AG10803 (cell line): ENCODE measurements around the gene ANO7.
A peak's percentile ranks its signal among the peaks of the same experiment; 100 is the strongest.

Experiments
- DNase-seq: peaks from one replicate; pipeline ENCODE4 v3.0.0; 2010; ENCODE audit warnings: low read depth
- H3K4me3 ChIP-seq: 2 replicates; pipeline ENCODE4 v1.5.1; 2011; ENCODE audit warnings: mild to moderate bottlenecking, low read length, control low read depth
- CTCF ChIP-seq: conservative IDR thresholded peaks from 2 replicates; pipeline ENCODE4 v1.5.1; 2011; ENCODE audit warnings: mild to moderate bottlenecking, low read length, control low read depth, inconsistent platforms

The ANO7 gene

DNA sequence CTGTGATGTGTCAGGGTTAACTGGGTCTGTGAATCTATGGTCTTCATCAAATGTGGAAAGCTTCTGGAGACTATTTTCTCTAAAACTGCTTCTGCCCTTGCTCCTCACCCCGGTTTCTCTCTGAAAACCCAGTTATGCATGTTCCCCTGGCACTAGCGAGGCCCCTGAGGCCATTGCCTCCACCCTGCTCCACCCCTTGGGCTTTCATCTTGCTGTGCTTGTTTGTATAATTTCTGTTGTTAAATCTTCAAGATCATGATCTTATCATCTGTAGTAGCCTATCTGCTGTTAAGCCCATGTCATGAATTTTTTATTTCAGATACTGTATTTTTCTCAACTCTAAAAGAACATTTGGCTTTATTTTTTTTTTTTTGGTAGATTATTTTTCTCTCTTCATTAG, 14.9 kb upstream of the ANO7 start:
- no peak for TF ChIP-seq CTCF
- no peak overlapping the region for H3K4me3 ChIP-seq
- DNase-seq, result no peak

DNA sequence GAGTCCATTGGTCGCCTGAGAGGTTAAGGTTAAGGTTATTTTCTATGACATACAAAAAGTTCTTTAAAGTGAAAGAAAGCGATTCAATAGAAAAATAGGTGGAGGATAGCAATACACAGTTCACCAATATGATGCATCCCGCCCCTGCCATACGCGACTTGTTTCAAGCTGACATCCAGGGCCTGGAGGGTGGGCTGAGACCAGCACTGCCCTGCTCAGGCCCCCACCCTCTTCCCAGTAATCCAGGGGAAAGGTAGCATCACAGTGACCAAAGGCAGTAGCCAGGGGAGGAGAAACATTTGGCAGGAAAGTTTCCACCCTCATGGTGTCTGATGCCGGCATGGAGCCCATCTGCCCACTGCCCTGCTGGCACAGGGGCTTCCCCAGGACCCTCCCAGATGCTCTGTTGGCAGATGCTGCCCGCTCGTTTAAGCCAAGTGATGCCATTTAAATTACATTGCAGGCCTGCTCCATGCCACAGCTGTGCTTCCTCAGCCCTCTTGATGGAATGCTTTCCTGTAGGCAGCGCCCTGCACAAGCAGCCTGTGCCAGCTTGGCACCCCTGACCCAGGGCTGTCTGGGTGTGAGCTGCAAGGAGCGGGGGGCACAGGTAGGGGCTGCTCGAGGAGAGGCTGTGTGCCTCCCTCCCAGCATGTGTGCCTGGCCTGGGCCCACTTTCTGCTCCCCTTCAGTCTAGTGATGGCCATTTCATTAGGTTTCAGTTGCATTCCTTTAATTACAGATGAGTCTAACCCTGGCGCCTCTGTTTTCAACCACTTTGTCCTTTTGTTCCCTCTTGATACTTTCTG, 10.7 kb upstream of the ANO7 start:
- no peak for TF ChIP-seq CTCF
- H3K4me3 ChIP-seq, result no peak overlapping the region
- DNase-seq, result no peak

- DNase-seq, result no peak
- H3K4me3 ChIP-seq, result no peak overlapping the region
- no peak for TF ChIP-seq CTCF
Measured at GRCh38 chr2:241178961-241179360, 9.5 kb upstream of the ANO7 start.

DNA sequence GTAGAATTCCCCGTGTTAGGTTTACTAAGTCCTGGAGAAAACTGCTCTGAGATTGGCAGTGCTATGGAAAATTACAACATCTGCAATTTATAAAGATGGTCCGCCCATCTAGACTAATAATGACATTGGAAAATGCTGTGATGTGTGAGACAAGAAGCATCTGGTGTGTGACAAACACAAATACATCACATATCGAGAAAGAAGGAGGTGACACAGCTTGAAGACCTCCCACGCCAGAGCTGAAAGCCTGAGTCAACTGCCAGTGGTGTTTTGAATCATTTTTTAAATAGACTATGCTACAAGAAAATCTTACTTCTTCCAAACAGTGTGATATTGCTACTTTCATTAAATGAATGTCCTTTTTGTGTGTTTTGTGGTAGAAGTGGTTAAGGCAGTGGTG, 8.6 kb upstream of the ANO7 start:
- peak; percentile 43 for DNase-seq
- H3K4me3 ChIP-seq, result no peak overlapping the region
- TF ChIP-seq CTCF, result no peak

DNA sequence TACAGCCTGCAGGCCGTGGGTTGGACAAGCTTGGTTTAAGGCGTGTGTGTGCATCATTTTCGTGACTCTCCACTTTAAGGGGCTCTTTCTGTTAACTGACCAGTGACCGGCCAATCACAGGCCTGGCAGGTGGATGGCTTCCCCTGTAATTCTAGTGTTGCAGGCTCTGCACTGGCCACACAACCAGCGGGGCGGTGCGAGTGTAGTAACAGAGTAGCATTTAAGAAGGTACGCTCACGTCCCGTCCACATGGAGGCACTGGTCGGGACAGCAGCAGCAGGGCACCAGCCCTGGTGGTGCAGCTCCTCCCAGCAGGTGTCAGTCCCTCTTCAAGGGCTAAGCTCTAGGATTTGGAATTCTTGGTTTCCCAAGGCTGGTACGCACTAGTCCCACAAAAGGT, 8.0 kb upstream of the ANO7 start:
- no peak for TF ChIP-seq CTCF
- H3K4me3 ChIP-seq, result no peak overlapping the region
- no peak for DNase-seq

DNA sequence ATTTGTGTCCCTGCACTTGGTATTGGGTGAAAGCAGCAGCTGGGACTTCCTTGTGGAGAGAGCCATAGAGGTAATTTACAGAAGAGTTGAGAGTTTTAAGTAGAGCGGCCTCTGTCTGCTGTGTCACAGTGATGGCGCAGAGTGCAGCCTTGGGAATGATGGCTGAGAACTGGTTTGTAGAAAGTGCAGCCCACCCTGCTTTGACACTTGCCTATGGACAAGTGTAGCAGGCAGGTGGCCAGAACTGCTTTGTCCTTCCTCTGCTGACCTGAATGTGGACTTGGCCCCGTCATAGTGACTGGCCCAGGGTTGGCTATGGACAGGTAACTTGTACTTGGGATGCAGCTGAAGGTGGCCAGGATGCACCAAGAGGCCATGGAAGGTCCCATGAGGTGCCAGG, 6.4 kb upstream of the ANO7 start:
- TF ChIP-seq CTCF, result no peak
- H3K4me3 ChIP-seq, result no peak overlapping the region

GRCh38 chr2:241182531-241183133, 5.8 kb upstream of the ANO7 start:
- no peak for TF ChIP-seq CTCF
- DNase-seq, result no peak
- no peak overlapping the region for H3K4me3 ChIP-seq

More for the DNA sequence above, 6.4 kb upstream of the ANO7 start:
- DNase-seq, result no peak
